Muscle of back (tissue), 13 donors: ENCODE results near the gene MCM9. TPM values are rescaled to one million over a fixed set of nuclear protein-coding genes. Genes with fewer than 3 reads are reported as not detected.

Experiments
- DNase-seq, 3 donors: peaks; one replicate each; pipeline versions ENCODE4 v3.0.0 to v3.0.0-alpha.2; 2013
- long read RNA-seq, 9 donors: transcript quantifications; one replicate each; lab custom pipeline, GENCODE V29; 2026
- polyA plus RNA-seq, 10 donors: library from polyadenylated mRNA; unstranded; fragments of 120-200 nt; gene quantifications; one replicate each; pipeline ENCODE4 v1.2.1, GENCODE V29; 2013; ENCODE audit not compliant: insufficient read length in 10 of 10

MCM9 gene
- 10 to 100 TPM in 9 of 10 donors, 1 to 10 TPM in 1; 9.3 to 14.5 (median 13.2) TPM for polyA plus RNA-seq
- long read RNA-seq, donor 1, full-length matches to known transcripts, result 1 of 1 reads
- long read RNA-seq, donor 1, partial matches to known transcripts, result 0 of 1 reads
- long read RNA-seq, donor 1, other reads (novel, unspliced or antisense), result 0 of 1 reads
- long read RNA-seq, donor 2, partial matches to known transcripts, result 31 of 31 reads
- long read RNA-seq, donor 2, other reads (novel, unspliced or antisense), result 0 of 31 reads
- long read RNA-seq, donor 3, result 0 reads
- long read RNA-seq, donor 4, result 0 reads
- long read RNA-seq, donor 5, full-length matches to known transcripts, result 1 of 38 reads
- long read RNA-seq, donor 5, partial matches to known transcripts, result 37 of 38 reads
- long read RNA-seq, donor 5, other reads (novel, unspliced or antisense), result 0 of 38 reads
- long read RNA-seq, donor 6, partial matches to known transcripts, result 0 of 1 reads
- long read RNA-seq, donor 6, other reads (novel, unspliced or antisense), result 0 of 1 reads
- long read RNA-seq, donor 7, partial matches to known transcripts, result 0 of 1 reads
- long read RNA-seq, donor 7, other reads (novel, unspliced or antisense), result 0 of 1 reads
- long read RNA-seq, donor 8, partial matches to known transcripts, result 20 of 20 reads
- long read RNA-seq, donor 8, other reads (novel, unspliced or antisense), result 0 of 20 reads
- long read RNA-seq, donor 9, result 0 reads

DNA sequence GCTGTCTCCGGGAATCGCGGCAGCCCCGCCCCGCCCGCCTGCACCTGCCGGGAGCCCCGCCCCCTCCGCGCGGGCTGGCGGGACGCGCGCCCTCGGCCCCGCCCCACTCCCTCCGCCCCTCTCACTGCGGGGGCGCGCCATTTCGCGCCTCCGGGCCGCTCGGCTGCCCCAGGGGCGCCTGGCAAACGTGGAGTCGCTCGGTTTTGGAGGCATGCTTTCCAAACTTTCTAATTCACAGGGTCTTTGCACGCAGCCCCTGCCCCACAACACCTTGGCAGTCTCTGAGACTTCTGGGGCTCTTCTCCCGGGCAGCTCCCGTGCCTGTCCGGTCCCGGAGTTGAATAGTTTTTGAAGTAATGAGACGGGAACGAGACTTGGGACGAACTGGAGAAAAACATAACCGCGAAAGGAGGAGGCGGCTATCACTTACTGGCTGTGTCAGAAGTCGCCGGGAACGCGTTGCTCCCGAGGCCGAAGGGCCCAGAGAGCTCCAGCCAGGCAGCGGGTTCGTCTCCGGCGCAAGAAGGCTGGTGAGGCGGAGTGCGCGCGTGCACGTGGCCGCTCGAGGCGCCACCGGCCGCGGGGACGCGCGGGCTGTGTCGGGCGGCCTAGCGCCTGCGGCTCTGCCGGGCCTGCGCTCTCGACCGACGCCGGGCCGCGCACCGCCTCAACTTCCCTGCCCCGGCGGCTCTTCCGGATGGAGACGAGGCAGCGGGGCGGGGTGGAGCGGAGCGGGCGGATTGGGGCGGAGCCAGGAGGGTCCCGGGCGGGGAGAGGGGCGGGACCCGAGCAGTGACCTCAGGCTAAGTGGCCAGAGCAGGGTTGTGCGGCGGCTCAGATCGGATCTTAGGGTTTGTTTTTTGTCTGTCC lies at the start of gene MCM9:
Gene MCM9, minus strand, starts transcription at position 699 of the 870 bp plus-strand sequence. CDS start 3,436 bp downstream, outside the sequence.
- peak; percentile 87 to 95 (median 95) for DNase-seq

DNA sequence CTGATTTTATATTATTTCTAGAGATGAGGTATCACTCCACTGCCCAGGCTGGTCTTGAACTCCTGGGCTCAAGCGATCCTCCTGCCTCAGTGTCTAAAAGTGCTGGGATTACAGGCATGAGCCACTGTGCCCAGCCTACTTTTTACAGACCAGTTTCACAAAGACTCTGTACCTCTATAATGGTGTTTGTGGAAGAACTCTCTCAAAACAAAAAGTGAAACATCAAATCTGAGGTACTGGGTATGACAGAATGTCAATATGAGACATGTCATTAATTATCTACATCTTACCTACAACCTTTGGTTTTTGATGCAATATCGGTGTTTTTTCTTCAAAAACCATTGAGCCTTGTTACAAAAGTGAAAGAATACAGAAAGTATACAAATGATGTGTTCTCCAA lies 49.4 kb upstream of the MCM9 start:
- DNase-seq, result no peak

GRCh38 chr6:118982575-118982911 lies 47.6 kb upstream of the MCM9 start:
- DNase-seq, result no peak

DNA sequence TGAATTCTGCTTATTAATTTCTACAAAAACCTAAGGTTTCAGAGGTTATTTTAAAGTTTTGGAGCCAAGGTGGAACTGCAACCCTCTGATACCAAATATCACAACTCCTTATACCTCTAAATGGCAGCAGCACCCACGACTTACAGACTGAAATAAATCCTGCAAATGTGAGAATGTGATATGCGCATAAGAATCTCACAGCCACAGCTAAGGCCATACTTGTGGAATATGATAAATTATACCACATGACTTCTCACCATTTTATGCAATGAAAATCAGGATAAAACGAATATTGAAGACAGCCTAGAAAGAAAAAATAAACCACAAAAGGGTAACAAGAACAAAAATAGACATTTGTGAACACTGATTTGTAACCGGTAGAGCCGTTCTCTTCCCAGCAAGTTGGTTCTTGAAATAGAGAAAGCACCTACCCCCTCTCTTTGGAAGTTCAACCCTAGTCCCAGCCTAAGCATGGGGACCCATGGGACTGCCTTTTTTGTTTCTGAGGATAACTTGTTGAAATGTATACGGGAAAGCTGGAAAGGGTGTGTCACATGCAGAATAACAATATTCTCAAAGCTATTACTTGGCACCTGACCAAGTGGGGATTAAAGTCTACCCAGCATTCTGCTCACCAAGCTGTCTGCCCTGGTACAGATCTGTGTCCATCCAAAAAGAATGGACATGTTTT lies 47.1 kb upstream of the MCM9 start:
- DNase-seq, result no peak

DNA sequence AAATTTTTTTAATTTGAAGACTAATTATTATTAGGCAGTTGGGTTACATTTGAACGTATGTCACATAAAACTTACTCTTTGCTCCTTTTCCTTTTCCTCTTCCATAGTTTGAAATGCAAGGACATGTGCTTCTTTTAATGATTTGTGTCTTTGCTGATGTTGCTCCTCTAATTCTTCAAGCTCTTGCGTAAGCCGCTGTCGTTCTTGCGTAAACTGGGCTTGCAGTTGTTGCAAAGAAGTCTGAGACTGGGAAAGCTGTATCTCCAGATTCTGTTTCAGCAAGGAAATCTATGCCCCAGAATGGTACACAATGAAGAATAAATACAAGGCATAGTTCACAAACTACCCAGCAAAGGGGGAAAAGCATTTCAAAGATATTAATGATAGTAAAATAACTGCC lies 45.1 kb upstream of the MCM9 start:
- DNase-seq, result no peak

DNA sequence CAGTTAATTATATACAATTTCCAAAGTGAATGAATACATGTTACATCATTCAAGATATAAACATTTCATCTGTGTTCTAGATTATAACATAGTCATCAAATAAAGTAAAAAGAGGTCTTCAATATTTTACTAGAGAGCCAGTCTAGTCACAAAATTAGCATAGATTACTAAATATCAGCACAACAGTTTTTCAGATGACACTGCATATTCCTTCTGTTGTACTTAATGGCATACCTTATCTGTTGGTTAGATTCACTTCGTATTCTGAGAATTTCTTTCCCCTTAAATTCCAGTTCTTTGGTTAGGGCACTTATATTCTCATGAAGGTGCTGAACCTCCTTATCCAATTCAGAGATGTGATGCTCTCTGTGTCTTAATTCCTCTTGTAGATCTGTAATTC lies 39.8 kb upstream of the MCM9 start:
- DNase-seq, result no peak

- no peak for DNase-seq
Observed at GRCh38 chr6:118971682-118972081, 36.7 kb upstream of the MCM9 start.

GRCh38 chr6:118970866-118971265 lies 35.9 kb upstream of the MCM9 start:
- no peak for DNase-seq

DNA sequence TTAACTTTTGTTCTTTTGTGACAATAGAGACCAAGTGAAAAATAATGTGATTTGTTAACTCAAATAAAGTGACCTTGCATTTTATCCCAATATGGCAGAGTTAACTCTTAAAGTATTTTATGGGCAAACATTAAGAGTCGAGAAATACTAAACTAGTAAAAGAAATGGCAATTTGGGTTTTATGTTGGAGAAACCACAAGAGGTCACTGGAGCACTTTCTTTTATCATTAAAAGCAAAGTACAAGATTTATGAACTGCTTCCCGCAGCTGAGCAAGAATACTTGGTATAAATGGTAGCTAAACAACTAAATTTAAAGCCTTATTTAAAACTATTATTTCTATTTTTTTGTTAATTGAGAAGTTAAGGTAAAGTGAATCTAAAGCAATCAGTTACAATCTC lies 33.5 kb upstream of the MCM9 start:
- DNase-seq, result peak; percentile 22 to 55 (median 31)

GRCh38 chr6:118967239-118967638 lies 32.3 kb upstream of the MCM9 start:
- DNase-seq, result no peak

DNA sequence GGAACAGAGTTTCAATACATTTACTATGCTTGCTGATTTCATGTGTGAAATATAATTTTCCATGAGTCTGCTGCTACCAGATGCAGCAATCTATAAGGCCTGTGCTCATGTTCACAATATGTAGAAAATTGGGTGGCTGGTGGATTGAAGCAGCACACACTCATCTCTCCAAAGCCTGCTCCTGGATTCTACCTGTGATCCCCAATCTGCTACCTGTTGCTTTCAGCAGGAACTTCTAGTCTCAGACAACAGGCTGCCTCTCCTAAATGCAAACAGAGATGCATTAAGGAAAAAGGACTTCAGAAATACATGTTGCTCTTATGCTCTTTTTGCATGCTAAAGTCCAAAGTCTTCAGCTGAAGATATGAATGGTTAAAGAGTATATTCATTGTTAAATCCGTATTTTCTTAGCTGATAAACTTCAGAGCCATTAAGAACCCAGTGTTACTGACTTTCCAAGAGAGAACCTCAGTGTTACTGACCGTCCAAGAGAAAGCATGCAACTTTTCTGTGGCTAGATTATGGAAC lies 30.9 kb upstream of the MCM9 start:
- DNase-seq, result no peak

GRCh38 chr6:118965371-118965770 lies 30.4 kb upstream of the MCM9 start:
- DNase-seq, result no peak

GRCh38 chr6:118963003-118963402 lies 28.0 kb upstream of the MCM9 start:
- no peak for DNase-seq

- no peak for DNase-seq
Observed at GRCh38 chr6:118959903-118960302, 24.9 kb upstream of the MCM9 start.

- peak in 2 of 3 donors; percentile 18 to 28 for DNase-seq
Observed at GRCh38 chr6:118953391-118953790, 18.4 kb upstream of the MCM9 start.

DNA sequence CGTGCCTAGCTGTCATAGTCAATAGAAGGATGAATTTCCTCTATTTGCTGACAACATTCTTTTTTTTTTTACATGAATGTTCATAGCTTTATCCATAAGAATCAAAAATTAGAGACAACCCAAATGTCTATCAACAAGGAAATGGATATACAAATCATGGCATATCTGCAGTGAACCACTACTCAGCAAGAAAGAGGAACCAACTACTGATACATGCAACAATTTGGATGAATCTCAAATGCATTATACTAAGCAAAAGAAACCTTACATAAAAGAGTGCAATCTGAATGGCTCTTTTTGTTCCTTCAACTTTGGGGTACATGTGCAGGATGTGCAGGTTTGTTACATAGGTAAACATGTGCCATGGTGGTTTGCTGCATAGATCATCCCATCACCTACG lies 17.7 kb upstream of the MCM9 start:
- DNase-seq, result no peak

DNA sequence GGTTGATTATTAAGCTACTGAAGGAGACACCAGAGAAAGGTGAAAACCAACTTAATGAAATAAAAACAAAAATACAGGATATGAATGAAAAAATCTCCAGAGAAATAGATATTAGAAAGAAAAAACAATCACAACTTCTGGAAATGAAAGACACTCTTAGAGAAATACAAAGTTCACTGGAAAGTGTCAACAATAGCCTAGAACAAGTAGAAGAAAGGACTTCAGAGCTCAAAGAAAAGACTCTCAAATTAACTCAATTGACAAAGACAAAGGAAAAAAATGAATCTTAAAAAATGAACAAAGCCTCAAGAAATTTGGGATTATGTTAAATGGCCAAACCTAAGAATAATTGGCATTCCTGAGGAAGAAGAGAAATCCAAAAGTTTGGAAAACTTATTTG lies 10.3 kb upstream of the MCM9 start:
- no peak for DNase-seq

- no peak for DNase-seq
Observed at GRCh38 chr6:118940770-118941169, 5.8 kb upstream of the MCM9 start.

GRCh38 chr6:118939683-118940082 lies 4.7 kb upstream of the MCM9 start:
- no peak for DNase-seq

GRCh38 chr6:118935978-118936703 lies 1.2 kb upstream of the MCM9 start:
- DNase-seq, result no peak

DNA sequence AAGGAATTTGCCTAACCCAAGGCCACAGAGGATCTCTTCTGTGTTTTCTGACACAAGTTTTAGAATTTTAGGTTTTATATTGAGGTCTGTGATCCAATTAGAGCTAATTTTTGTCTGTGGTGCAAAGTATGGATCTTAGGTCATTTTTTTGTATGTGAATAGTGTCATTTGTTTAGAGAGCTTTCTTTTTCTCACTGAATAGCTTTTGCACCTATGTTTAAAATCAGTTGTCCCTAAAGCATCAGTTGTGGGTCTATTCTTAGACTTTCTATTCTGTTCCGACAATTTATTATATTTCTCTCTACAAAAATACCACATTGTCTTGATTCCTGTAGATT lies 341 bp upstream of the MCM9 start:
- no peak for DNase-seq
